ENCODE data around the gene DNAJB2.

DNA sequence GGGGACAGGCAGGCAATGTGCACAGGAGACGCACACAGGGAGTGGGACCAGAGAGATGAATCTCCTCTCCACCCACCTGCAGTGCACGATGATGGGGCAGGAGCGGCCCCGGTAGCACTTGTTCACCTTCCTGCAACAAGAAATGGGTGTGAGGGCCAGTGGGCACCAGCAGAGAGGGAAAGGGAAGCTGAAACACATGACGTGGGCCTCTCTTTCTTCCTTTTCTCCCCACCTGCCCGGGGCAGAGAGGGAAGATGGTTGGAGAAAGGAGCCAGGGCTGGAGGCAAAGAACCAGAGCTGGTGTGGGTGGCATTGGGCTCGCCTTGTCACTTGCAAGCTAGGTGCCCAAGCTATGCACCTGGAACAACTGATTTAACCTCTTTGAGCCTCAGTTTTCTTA, 12.2 kb downstream of the DNAJB2 start:
- TF ChIP-seq, protein P1, sequence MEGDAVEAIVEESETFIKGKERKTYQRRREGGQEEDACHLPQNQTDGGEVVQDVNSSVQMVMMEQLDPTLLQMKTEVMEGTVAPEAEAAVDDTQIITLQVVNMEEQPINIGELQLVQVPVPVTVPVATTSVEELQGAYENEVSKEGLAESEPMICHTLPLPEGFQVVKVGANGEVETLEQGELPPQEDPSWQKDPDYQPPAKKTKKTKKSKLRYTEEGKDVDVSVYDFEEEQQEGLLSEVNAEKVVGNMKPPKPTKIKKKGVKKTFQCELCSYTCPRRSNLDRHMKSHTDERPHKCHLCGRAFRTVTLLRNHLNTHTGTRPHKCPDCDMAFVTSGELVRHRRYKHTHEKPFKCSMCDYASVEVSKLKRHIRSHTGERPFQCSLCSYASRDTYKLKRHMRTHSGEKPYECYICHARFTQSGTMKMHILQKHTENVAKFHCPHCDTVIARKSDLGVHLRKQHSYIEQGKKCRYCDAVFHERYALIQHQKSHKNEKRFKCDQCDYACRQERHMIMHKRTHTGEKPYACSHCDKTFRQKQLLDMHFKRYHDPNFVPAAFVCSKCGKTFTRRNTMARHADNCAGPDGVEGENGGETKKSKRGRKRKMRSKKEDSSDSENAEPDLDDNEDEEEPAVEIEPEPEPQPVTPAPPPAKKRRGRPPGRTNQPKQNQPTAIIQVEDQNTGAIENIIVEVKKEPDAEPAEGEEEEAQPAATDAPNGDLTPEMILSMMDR (IDR thresholded peaks at IDR 0.05), result no peak
- no peak for TF ChIP-seq POLR2A (IDR thresholded peaks at IDR 0.05)

All from esophagus squamous epithelium (tissue), 4 donors.